PC-9 (cell line): ENCODE measurements around the gene ARID4A.
"Not testable (repeated sequence)": the region's sequence is repeated elsewhere in the genome, so short reads cannot be mapped to it uniquely, and the experiment has no call there.

Experiments used
- EZH2 ChIP-seq: fragments of 200-600 bp; sonication (generic); IDR thresholded peaks from 2 replicates; pipeline ENCODE4 v1.8.0; 2017; ENCODE audit warnings: antibody characterized with exemption, low read depth
- TF ChIP-seq, protein P1 (sequence below): fragments of 200-600 bp; sonication (generic); conservative IDR thresholded peaks from 2 replicates; pipeline ENCODE4 v1.6.1; 2017; ENCODE audit warnings: mixed run types, antibody characterized with exemption, mild to moderate bottlenecking, moderate library complexity

DNA sequence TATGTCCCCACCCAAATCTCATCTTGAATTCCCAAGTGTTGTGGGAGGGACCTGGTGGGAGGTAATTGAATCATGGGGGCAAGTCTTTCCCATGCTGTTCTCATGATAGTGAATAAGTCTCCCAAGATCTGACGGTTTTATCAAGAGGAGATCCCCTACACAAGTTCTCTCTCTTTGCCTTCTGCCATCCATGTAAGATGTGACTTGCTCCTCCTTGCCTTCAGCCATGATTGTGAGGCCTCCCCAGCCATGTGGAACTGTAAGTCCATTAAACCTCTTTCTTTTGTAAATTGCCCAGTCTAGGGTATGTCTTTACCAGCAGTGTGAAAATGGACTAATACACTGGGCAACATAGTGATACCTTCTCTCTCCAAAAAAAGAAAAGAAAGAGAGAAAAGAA is 118.6 kb downstream of the ARID4A start:
- TF ChIP-seq, protein P1, sequence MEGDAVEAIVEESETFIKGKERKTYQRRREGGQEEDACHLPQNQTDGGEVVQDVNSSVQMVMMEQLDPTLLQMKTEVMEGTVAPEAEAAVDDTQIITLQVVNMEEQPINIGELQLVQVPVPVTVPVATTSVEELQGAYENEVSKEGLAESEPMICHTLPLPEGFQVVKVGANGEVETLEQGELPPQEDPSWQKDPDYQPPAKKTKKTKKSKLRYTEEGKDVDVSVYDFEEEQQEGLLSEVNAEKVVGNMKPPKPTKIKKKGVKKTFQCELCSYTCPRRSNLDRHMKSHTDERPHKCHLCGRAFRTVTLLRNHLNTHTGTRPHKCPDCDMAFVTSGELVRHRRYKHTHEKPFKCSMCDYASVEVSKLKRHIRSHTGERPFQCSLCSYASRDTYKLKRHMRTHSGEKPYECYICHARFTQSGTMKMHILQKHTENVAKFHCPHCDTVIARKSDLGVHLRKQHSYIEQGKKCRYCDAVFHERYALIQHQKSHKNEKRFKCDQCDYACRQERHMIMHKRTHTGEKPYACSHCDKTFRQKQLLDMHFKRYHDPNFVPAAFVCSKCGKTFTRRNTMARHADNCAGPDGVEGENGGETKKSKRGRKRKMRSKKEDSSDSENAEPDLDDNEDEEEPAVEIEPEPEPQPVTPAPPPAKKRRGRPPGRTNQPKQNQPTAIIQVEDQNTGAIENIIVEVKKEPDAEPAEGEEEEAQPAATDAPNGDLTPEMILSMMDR = not testable (repeated sequence)
- TF ChIP-seq EZH2 = not testable (repeated sequence)
